Left lobe of liver (tissue), 2 donors: ENCODE data around the gene ANGPTL2. TPM values are rescaled to one million over a fixed set of nuclear protein-coding genes. Genes with fewer than 3 reads are reported as not detected.
"Not testable (repeated sequence)": the region's sequence is repeated elsewhere in the genome, so short reads cannot be mapped to it uniquely, and the experiment has no call there.

Experiments used
- ATAC-seq: fragments of 200-7000 bp; cut with Tn5 transposase; one replicate; pipeline ENCODE4 v1.9.1; 2020; ENCODE audit warnings: mild to moderate bottlenecking, moderate library complexity
- DNase-seq: peaks from one replicate; pipeline ENCODE4 v3.0.0-alpha.2; 2020; ENCODE audit warnings: low spot score
- total RNA-seq: library from RNA; stranded (reverse); gene quantifications from one replicate; pipeline ENCODE4 v1.2.1, GENCODE V29; 2021
- donor health status: DM: no; HTN: no; CAD: no; lungs with moderate emphysema.
- donor health status: DM: no; HTN: yes; CAD: no.

Gene ANGPTL2
- total RNA-seq, 1 donor from 2014 or later, result 2.8 TPM

DNA sequence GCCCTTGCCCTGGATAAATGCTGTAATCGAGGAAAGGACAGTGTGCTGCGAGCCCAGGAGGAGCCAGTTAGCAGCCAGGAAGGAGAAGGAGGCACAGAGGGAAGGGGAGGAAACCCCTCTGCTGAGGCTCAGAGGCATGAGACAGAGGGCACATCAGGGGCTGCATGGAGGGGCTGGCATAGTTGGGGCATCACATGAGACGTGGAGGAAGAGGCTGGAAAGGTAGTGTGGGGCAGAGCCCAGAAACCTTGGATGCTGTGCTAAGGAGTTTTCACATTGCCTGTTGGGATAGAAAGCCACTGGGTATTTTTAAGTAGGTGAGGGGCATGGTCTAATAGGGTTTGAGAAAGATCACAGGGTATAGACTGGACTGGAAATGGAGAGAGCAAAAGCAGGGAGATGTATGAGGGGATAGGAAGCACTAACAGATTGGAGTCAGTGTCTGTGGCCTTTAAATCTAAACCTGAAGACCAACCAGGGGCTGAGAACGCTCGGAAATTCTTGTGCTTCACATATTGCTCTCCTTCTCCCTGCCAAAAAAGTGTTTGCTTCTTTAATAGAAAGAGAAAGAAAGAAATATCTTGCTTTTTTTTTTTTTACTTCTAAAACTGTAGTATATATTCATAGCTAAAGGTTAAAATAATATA is 33.0 kb upstream of the ANGPTL2 start:
- no peak for ATAC-seq
- no peak for DNase-seq

DNA sequence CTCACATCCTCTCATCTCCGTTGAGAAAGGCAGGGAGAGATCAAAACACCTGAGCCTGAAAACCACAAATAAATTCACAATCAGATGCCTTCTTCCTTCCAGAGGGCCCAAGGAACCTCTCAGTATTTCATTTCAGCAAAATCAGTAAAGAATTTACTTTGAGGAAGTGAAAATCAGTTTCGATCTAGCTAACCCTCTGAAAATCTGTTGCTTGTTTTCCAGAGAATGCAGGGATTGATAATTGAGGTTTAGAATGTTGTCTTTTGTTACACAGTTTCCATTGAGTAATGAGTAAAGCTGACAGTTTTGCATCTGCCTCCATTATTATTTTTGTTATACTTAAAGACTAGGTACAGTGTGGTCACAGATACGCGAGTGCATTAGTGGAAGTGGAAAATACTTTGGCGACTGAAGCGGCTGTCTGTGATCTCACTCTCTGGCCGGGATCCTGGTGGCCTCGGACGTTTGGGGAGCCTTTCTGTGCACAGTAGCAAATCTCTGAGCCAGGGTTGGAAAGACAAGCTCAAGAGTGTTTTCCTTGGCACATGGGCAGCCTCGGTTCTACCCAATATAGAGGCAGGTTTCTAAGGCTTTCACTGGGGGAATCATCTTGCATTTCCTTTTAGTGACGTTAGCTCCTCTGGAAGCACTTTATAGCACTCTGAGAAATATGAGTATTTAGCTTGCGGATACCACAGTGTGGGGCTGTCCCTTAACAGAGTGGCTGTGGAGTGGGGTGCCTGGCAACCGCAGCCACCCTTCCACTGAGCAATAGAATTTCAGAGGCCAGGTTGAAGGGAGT is 32.2 kb upstream of the ANGPTL2 start:
- ATAC-seq (no peak), DNase-seq (peak; percentile 40)

DNA sequence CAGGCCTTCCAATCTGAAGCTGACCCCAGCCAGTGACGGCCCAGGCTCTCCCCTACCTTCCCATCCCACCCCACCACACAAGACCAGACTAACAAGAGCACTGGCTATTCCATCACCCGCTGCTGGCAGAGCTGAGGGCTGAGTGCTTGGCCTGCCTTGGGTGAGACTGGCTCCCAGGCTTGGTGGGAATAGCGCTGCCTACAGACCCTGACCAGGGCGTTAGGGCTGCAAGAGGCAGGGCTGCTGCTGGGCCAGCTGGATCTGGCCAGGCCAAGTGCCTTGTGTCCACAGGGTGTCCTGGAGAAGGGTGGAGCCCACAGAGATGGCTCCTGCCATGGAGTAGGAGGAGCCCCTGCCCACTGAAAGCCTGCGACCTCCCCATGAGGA is 31.6 kb upstream of the ANGPTL2 start:
- ATAC-seq (no peak), DNase-seq (peak; percentile 30)

- ATAC-seq, result no peak
- DNase-seq, result no peak
Measured at GRCh38 chr9:127153501-127153900, 31.1 kb upstream of the ANGPTL2 start.

- ATAC-seq (no peak), DNase-seq (no peak)
Measured at GRCh38 chr9:127149463-127150390, 27.3 kb upstream of the ANGPTL2 start.

DNA sequence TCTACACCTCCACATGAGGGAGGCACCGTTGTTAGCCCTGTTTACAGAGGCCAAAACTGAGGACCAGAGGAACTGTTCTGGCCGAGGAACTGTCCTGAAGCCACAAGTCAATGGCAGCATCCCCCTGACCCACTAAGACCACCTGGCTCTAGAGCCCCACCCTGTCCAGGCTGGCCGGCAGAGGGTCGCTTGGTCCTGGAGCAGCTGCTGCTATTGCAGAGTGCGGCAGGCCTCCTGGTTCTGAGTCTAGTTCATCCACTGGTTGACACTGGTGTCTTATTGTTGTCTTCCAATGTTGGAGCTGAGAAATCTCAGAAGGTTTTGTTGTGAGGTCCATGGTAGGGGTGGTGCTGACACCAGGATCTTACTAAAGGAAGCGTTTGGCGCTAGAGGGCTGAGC is 26.6 kb upstream of the ANGPTL2 start:
- ATAC-seq, result no peak
- no peak for DNase-seq

GRCh38 chr9:127148014-127148413 is 25.6 kb upstream of the ANGPTL2 start:
- DNase-seq (no peak), ATAC-seq (no peak)

DNA sequence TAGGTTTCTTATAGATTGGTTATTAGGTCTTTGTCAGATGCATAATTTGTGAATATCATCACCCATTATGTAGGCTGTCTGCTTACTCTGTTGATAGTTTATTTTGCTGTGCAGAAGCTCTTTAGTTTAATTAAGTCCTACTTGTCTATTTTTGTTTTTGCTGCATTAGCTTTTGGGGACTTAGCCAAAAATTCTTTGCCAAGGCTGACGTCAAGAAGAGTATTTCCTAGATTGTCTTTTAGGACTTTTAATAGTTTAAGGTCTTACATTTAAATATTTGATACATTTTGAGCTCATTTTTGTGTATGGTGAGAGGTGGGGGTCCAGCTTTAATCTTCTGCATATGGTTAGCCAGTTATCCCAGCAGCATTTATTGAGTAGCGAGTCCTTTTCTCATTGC is 24.8 kb upstream of the ANGPTL2 start:
- DNase-seq, result no peak
- ATAC-seq, result no peak

- ATAC-seq, DNase-seq: not testable (repeated sequence)
Measured at GRCh38 chr9:127146841-127147240, 24.4 kb upstream of the ANGPTL2 start.

- DNase-seq (no peak), ATAC-seq (no peak)
Measured at GRCh38 chr9:127144670-127145445, 22.4 kb upstream of the ANGPTL2 start.

DNA sequence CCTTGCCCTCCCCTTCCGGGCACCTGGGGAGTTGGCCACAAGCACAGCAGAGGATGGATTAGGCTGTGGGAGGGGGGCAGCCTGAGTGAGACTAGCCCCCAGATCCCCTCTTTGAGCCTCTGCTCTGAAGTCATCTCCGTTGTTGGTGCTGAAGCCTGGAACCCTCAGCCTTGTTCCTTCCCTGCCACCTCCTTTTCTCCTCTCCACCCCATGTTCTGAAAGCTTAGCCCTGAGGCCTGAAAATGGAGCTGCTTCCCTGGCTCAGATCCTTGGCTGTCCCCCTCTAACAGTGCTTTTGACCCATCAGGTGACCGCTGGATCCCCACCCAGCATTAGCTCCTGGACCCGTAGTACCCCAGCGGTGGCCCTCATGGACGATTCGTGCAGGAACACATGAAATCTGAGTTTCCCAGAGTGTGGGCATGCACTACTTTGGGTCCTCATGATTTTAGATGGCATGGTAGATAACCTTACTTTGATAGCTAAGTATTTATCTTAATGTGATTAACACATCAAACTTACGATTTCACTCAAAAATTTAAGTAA is 21.6 kb upstream of the ANGPTL2 start:
- ATAC-seq, result no peak
- DNase-seq, result no peak

DNA sequence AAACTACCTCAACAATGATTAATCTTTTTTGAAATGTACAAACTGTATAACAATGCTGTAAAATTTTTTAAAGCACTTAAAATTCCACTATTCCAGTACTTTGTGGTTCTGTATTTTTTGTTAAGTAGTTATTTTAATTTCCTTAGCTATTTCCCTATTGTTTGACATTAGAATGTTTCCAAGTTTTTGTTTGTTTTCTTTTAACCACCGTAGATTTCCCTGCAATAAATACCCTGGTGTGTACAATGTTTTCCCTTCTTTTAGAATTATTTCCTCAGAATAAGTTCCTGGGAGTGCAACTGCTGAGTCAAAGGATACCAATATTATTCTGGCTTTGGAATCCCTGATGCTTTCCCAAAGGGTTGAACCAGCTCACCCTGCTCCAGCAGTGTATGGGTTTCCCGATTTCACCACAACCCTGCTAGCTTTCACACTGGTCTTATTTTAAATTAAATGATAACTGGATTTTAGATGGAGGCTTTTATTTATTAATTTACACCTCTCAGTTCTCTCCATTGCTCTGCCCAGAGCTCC is 20.6 kb upstream of the ANGPTL2 start:
- no peak for ATAC-seq
- no peak for DNase-seq

DNA sequence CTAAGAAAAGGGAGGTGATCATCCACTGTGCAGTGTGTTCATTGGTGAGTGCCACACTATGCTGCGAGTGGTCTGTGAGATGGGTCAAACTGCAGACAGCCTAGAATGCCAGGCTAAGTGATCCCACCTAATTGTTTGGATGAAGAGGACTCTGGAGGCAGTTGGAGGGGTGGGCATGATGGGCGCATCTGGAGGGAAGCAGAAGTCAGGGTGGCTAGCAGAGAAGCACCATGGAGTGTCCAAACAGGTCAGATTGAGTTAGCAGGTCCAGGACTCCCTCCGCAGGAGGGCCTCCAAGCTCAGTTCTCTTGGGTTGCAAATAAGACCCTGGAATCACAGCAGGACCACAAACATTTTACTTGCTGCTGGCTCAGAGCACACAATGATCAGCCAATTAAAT is 19.9 kb upstream of the ANGPTL2 start:
- ATAC-seq (no peak), DNase-seq (no peak)

DNA sequence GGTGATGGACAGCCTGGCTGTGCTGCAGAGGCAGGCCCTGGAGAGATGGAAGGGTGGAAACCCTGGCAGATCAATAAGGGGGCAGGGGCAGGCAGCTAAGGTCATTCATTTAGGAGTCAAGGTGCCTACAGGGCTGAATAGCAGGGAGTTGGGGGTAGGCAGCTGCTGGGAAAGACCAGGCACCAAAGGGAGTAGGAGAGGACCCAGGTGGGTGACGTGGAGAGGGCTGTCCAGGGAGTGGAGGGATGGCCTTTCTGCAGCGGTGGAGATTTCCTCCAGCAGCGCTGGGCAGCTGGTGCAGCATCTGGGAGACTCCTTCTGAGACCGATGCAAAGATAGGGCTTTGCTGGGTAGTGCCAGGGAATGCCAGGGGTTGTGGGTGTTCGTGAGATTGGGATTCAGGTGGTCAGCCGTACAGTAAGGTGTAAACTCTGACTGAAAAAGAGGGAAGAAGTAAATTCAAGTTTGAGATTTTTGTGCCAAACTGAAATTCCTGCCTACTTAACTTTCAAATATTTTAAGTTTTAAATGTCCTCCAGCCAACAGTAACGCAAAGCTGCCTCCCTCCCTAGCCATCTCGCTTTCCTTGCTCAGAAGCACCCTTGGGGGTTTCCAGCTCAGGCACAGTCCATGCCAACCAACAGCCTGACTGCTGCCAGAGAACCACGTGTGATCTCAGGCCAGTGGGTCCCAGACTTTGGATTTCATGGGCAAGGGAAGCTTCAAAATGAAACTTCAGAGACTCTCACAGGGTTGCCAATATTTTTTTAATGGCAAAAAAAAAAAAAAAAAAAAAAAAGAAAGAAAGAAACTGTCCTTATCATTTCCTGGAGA is 18.6 kb upstream of the ANGPTL2 start:
- DNase-seq, result peak; percentile 49
- ATAC-seq, result peak; percentile 75

GRCh38 chr9:127140181-127140580 is 17.7 kb upstream of the ANGPTL2 start:
- no peak for DNase-seq

DNA sequence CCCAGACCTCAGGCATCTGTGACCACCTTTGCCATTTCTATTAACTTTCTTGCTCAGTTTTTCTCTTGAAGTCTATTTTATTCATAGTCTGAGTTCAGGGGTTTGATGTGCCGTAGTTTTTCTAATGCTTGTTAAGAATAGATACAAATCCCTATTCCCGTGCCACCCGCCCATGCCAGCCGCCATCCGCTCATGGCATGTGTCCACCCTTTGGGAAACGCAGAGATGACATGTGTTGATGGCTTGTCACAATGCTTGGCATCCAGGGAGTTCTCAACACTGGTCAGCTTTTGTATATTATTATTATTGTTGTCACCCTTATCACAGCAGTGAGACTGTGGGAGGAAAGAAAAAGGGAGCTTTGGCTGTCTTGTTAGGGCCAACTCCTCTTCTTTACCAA is 17.3 kb upstream of the ANGPTL2 start:
- ATAC-seq (no peak), DNase-seq (no peak)

More at GRCh38 chr9:127140181-127140580, 17.7 kb upstream of the ANGPTL2 start:
- ATAC-seq, result no peak

DNA sequence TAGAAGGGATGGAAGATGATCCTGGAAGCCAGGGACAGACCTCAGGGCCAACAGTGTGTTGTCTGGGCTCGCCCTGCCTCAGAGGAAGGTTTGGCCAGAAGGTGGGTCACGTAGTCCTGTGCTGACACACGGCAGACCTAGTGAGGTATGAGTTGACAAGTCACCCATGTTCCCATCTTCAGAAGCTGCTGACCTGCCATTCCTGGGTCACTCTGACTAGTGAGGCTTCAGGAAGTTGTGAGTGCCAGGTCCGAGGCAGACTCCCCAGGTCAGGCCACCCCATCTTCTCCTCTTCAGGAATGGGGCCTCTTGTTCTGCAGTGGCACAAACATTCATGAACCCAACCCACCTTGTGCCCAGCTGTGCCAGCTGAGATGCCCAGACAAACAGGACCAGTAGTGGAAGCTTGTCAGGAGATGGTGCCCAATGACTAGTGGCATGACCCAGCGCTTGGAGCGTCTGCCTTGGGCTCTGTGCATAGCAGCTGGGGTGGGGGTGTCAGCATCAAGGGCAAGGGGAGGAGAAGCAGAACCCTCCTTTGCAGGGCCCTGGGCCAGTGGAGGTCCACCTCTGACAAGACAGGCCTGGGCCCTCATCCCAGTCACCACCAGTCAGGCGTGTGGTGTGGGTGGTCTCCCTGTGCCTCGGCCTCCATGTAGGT is 16.8 kb upstream of the ANGPTL2 start:
- peak; percentile 38 for DNase-seq
- ATAC-seq, result no peak

- ATAC-seq (no peak), DNase-seq (no peak)
Measured at GRCh38 chr9:127138444-127138843, 16.0 kb upstream of the ANGPTL2 start.
